Tibial artery (tissue), 4 donors: ENCODE results near the gene HAPLN3.

Source experiments
- DNase-seq, 2 donors: peaks; one replicate each; pipeline ENCODE4 v3.0.0-alpha.2; 2019
- H3K27ac ChIP-seq, 2 donors: fragments of 200-600 bp; sonication (generic) in 1 of 2; 1 replicate in 1 of 2; 2 replicates in 1 of 2; pipeline ENCODE4 v1.5.1; 2018 to 2019; ENCODE audit warnings: mild to moderate bottlenecking in 1 of 2
- H3K27me3 ChIP-seq, 2 donors: fragments of 200-600 bp; sonication (generic) in 1 of 2; one replicate each; pipeline versions ENCODE4 v1.5.1 to v1.6.0; 2016 to 2019
- H3K36me3 ChIP-seq, 3 donors: fragments of 200-600 bp; sonication (generic) in 2 of 3; one replicate each; pipeline ENCODE4 v1.5.1; 2016 to 2019; ENCODE audit warnings: mild to moderate bottlenecking in 2 of 3
- H3K4me1 ChIP-seq, 4 donors: fragments of 200-600 bp; sonication (generic) in 2 of 4; 1 replicate in 3 of 4; 2 replicates in 1 of 4; pipeline ENCODE4 v1.5.1; 2016 to 2019
- H3K4me3 ChIP-seq, 2 donors: fragments of 200-600 bp; sonication (generic) in 1 of 2; 1 replicate in 1 of 2; 2 replicates in 1 of 2; pipeline ENCODE4 v1.5.1; 2018 to 2019; ENCODE audit warnings: mild to moderate bottlenecking in 2 of 2
- H3K9me3 ChIP-seq, 3 donors: fragments of 200-600 bp; sonication (generic) in 1 of 3; one replicate each; pipeline ENCODE4 v1.5.1; 2016 to 2019
- CTCF ChIP-seq, 2 experiments: fragments of 200-600 bp in 1 of 2; fragments of 450-650 bp in 1 of 2; IDR thresholded peaks; one replicate each; pipeline ENCODE4 v1.5.1; 2017 to 2019; ENCODE audit warnings: antibody characterized with exemption in 2 of 2, mild to moderate bottlenecking in 1 of 2, moderate library complexity in 1 of 2
- intact Hi-C: fragments of 100-400 bp; cut with DNase I; formaldehyde crosslinking; loops from one replicate; pipeline ENCODE4 v1.15.0; 2023; ENCODE audit warnings: low total_unique reads

The HAPLN3 gene

GRCh38 chr15:88901508-88902220 lies 6.3 kb upstream of the HAPLN3 start:
- TF ChIP-seq CTCF (IDR thresholded peaks at IDR 0.05): no peak
- intact Hi-C loops: no loop called here
- H3K36me3 ChIP-seq: peaks cover 67 to 77% (median 75%) of the 10 kb centered on the region in 3 donors
- peak overlapping the region; percentile 58 to 87 for H3K27ac ChIP-seq
- peaks cover 6 to 100% (median 71%) of the 10 kb centered on the region in 4 donors for H3K4me1 ChIP-seq
- no peak overlapping the region for H3K4me3 ChIP-seq
- H3K9me3 ChIP-seq: no peaks in the 10 kb centered on the region
- no peaks in the 10 kb centered on the region for H3K27me3 ChIP-seq
- DNase-seq: no peak

GRCh38 chr15:88900982-88901418 lies 5.7 kb upstream of the HAPLN3 start:
- intact Hi-C loops: no loop called here
- Histone ChIP-seq H3K4me1 (peaks cover 6 to 100% (median 70%) of the 10 kb centered on the region in 4 donors), H3K4me3 (no peak overlapping the region), H3K36me3 (peaks cover 60 to 70% (median 69%) of the 10 kb centered on the region in 3 donors), H3K9me3 (no peaks in the 10 kb centered on the region), H3K27ac (peak overlapping the region; percentile 78 to 87), H3K27me3 (no peaks in the 10 kb centered on the region)
- TF ChIP-seq CTCF (IDR thresholded peaks at IDR 0.05): no peak
- no peak for DNase-seq

- H3K9me3 ChIP-seq: no peaks in the 10 kb centered on the region
- peaks cover 55 to 65% (median 63%) of the 10 kb centered on the region in 3 donors for H3K36me3 ChIP-seq
- H3K4me1 ChIP-seq: peaks cover 4 to 100% (median 68%) of the 10 kb centered on the region in 4 donors
- no peaks in the 10 kb centered on the region for H3K27me3 ChIP-seq
- TF ChIP-seq CTCF (IDR thresholded peaks at IDR 0.05): no peak
- intact Hi-C loops: no loop called here
- no peak overlapping the region for H3K4me3 ChIP-seq
- H3K27ac ChIP-seq: peak overlapping the region; percentile 78 to 87
- no peak for DNase-seq
These were observed 5.1 kb upstream of the HAPLN3 start for GRCh38 chr15:88900309-88900981.

- no peak overlapping the region for H3K4me3 ChIP-seq
- peaks cover 46 to 57% (median 56%) of the 10 kb centered on the region in 3 donors for H3K36me3 ChIP-seq
- peak overlapping the region; percentile 78 to 87 for H3K27ac ChIP-seq
- intact Hi-C loops: loop anchor here (10.0 kb wide), 1 partner anchor 346 kb away; the partner anchor contains the start of gene FANCI
- H3K4me1 ChIP-seq: peaks cover 0 to 97% (median 71%) of the 10 kb centered on the region in 4 donors
- DNase-seq: no peak
- no peak for TF ChIP-seq CTCF (IDR thresholded peaks at IDR 0.05)
- H3K27me3 ChIP-seq: no peaks in the 10 kb centered on the region
- H3K9me3 ChIP-seq: no peaks in the 10 kb centered on the region
These were observed 3.9 kb upstream of the HAPLN3 start for GRCh38 chr15:88899251-88899650.

- Histone ChIP-seq H3K9me3 (no peaks in the 10 kb centered on the region), H3K27me3 (no peaks in the 10 kb centered on the region), H3K4me1 (peaks cover 0 to 96% (median 74%) of the 10 kb centered on the region in 4 donors), H3K4me3 (no peak overlapping the region), H3K36me3 (peaks cover 41 to 52% (median 52%) of the 10 kb centered on the region in 3 donors), H3K27ac (peak overlapping the region; percentile 78 to 87)
- intact Hi-C loops: loop anchor here (10.0 kb wide), 1 partner anchor 346 kb away; the partner anchor contains the start of gene FANCI
- no peak for DNase-seq
- no peak for TF ChIP-seq CTCF (IDR thresholded peaks at IDR 0.05)
These were observed 3.4 kb upstream of the HAPLN3 start for GRCh38 chr15:88898736-88899135.
